ENCODE measurements around the gene KCNN3.

The KCNN3 gene

GRCh38 chr1:154860156-154860870 lies 9.8 kb downstream of the KCNN3 start:
- DNase-seq (ENCODE audit: low spot score): peak; percentile 57

GRCh38 chr1:154859786-154860155 lies 10.3 kb downstream of the KCNN3 start:
- no peak for DNase-seq (ENCODE audit: low spot score)

- DNase-seq (ENCODE audit: low spot score): no peak
These were observed 10.8 kb downstream of the KCNN3 start for GRCh38 chr1:154859151-154859785.

GRCh38 chr1:154857441-154858215 lies 12.5 kb downstream of the KCNN3 start:
- DNase-seq (ENCODE audit: low spot score): no peak

GRCh38 chr1:154857022-154857421 lies 13.1 kb downstream of the KCNN3 start:
- DNase-seq (ENCODE audit: low spot score): no peak

GRCh38 chr1:154856544-154856943 lies 13.5 kb downstream of the KCNN3 start:
- no peak for DNase-seq (ENCODE audit: low spot score)

- no peak for DNase-seq (ENCODE audit: low spot score)
These were observed 14.0 kb downstream of the KCNN3 start for GRCh38 chr1:154856049-154856448.

GRCh38 chr1:154855186-154855851 lies 14.8 kb downstream of the KCNN3 start:
- DNase-seq (ENCODE audit: low spot score): peak; percentile 36

- DNase-seq (ENCODE audit: low spot score): no peak
These were observed 17.2 kb downstream of the KCNN3 start for GRCh38 chr1:154852845-154853244.

GRCh38 chr1:154851392-154852177 lies 18.5 kb downstream of the KCNN3 start:
- no peak for DNase-seq (ENCODE audit: low spot score)

- DNase-seq (ENCODE audit: low spot score): no peak
These were observed 20.4 kb downstream of the KCNN3 start for GRCh38 chr1:154849645-154850131.

GRCh38 chr1:154848983-154849382 lies 21.1 kb downstream of the KCNN3 start:
- DNase-seq (ENCODE audit: low spot score): no peak

GRCh38 chr1:154847891-154848290 lies 22.2 kb downstream of the KCNN3 start:
- DNase-seq (ENCODE audit: low spot score): no peak

GRCh38 chr1:154846565-154847442 lies 23.3 kb downstream of the KCNN3 start:
- DNase-seq (ENCODE audit: low spot score): no peak

- no peak for DNase-seq (ENCODE audit: low spot score)
These were observed 24.2 kb downstream of the KCNN3 start for GRCh38 chr1:154845879-154846278.

GRCh38 chr1:154845174-154845573 lies 24.9 kb downstream of the KCNN3 start:
- DNase-seq (ENCODE audit: low spot score): no peak

- DNase-seq (ENCODE audit: low spot score): no peak
These were observed 25.8 kb downstream of the KCNN3 start for GRCh38 chr1:154844297-154844681.

GRCh38 chr1:154843636-154844296 lies 26.3 kb downstream of the KCNN3 start:
- DNase-seq (ENCODE audit: low spot score): no peak

GRCh38 chr1:154842635-154843034 lies 27.4 kb downstream of the KCNN3 start:
- no peak for DNase-seq (ENCODE audit: low spot score)

- DNase-seq (ENCODE audit: low spot score): no peak
These were observed 28.7 kb downstream of the KCNN3 start for GRCh38 chr1:154841384-154841783.
